Head of caudate nucleus (tissue), 42 donors: ENCODE results near the gene IQUB.
"Not testable (repeated sequence)": the region's sequence is repeated elsewhere in the genome, so short reads cannot be mapped to it uniquely, and the experiment has no call there.

Source experiments
- DNase-seq, 42 donors: peaks; one replicate each; pipeline versions ENCODE4 v3.0.0 to v3.0.0-alpha.2; 2020 to 2021; ENCODE audit warnings: mixed read lengths in 7 of 42
- intact Hi-C: fragments of 100-400 bp; cut with DNase I; formaldehyde crosslinking; loops from one replicate; pipeline ENCODE4 v1.15.0; 2022

The IQUB gene

GRCh38 chr7:123499211-123499970, 35.0 kb downstream of the IQUB start:
- DNase-seq = peak in 1 of 42 donors; percentile 1

GRCh38 chr7:123498601-123499000, 35.8 kb downstream of the IQUB start:
- no peak for DNase-seq
- intact Hi-C loops = no loop called here

More at GRCh38 chr7:123499211-123499970, 35.0 kb downstream of the IQUB start:
- intact Hi-C loops = no loop called here

- intact Hi-C loops = no loop called here
- DNase-seq = no peak
These were observed 36.4 kb downstream of the IQUB start for GRCh38 chr7:123498031-123498430.

- intact Hi-C loops = no loop called here
These were observed 40.1 kb downstream of the IQUB start for GRCh38 chr7:123494193-123494796.

GRCh38 chr7:123492485-123492884, 41.9 kb downstream of the IQUB start:
- intact Hi-C loops = no loop called here
- DNase-seq = no peak

More at GRCh38 chr7:123494193-123494796, 40.1 kb downstream of the IQUB start:
- peak in 18 of 42 donors; percentile 2 to 73 (median 26) for DNase-seq

GRCh38 chr7:123485721-123486120, 48.7 kb downstream of the IQUB start:
- DNase-seq = no peak
- intact Hi-C loops = no loop called here

- intact Hi-C loops = no loop called here
- no peak for DNase-seq
These were observed 49.2 kb downstream of the IQUB start for GRCh38 chr7:123485187-123485586.

GRCh38 chr7:123484199-123484598, 50.2 kb downstream of the IQUB start:
- DNase-seq = no peak
- intact Hi-C loops = no loop called here

- intact Hi-C loops = no loop called here
- no peak for DNase-seq
These were observed 54.3 kb downstream of the IQUB start for GRCh38 chr7:123480107-123480506.

- DNase-seq, intact Hi-C loops: not testable (repeated sequence)
These were observed 56.3 kb downstream of the IQUB start for GRCh38 chr7:123478056-123478455.

GRCh38 chr7:123472750-123473445, 61.5 kb downstream of the IQUB start:
- intact Hi-C loops = no loop called here
- DNase-seq = no peak

GRCh38 chr7:123472327-123472726, 62.1 kb downstream of the IQUB start:
- intact Hi-C loops = no loop called here
- no peak for DNase-seq

- DNase-seq = no peak
- intact Hi-C loops = no loop called here
These were observed 66.1 kb downstream of the IQUB start for GRCh38 chr7:123468303-123468702.

- no peak for DNase-seq
- intact Hi-C loops = no loop called here
These were observed 70.5 kb downstream of the IQUB start for GRCh38 chr7:123463890-123464289.

- intact Hi-C loops = no loop called here
These were observed 73.8 kb downstream of the IQUB start for GRCh38 chr7:123460616-123461015.

GRCh38 chr7:123455965-123456470, 78.4 kb downstream of the IQUB start:
- DNase-seq = no peak
- intact Hi-C loops = no loop called here

More at GRCh38 chr7:123460616-123461015, 73.8 kb downstream of the IQUB start:
- DNase-seq = no peak

- no peak for DNase-seq
- intact Hi-C loops = no loop called here
These were observed 94.3 kb downstream of the IQUB start for GRCh38 chr7:123440101-123440548.

- intact Hi-C loops = no loop called here
- no peak for DNase-seq
These were observed 95.2 kb downstream of the IQUB start for GRCh38 chr7:123439191-123439590.

GRCh38 chr7:123437447-123437995, 96.9 kb downstream of the IQUB start:
- intact Hi-C loops = no loop called here
- no peak for DNase-seq
